ENCODE data around the gene CPLANE1.

- TF ChIP-seq SMC3 (IDR thresholded peaks at IDR 0.05; ENCODE audit: low read depth, low read length) (no peak), MAFK (IDR thresholded peaks at IDR 0.05; ENCODE audit: low read depth, low read length) (no peak), POLR2A (IDR thresholded peaks at IDR 0.05; ENCODE audit: low read depth, low read length) (no peak), CTCF (conservative IDR thresholded peaks at IDR 0.05; ENCODE audit: low read depth, low read length) (no peak), MAZ (IDR thresholded peaks at IDR 0.05; ENCODE audit: borderline replicate concordance, low read depth, low read length) (no peak), CEBPB (IDR thresholded peaks at IDR 0.05; ENCODE audit: low read depth, low read length) (no peak), USF2 (IDR thresholded peaks at IDR 0.05; ENCODE audit: low read depth, low read length) (no peak), RAD21 (IDR thresholded peaks at IDR 0.05; ENCODE audit: low read length) (no peak), BHLHE40 (IDR thresholded peaks at IDR 0.05; ENCODE audit: low read depth, low read length) (no peak), MXI1 (IDR thresholded peaks at IDR 0.05; ENCODE audit: borderline replicate concordance, low read depth, low read length) (no peak), RFX5 (IDR thresholded peaks at IDR 0.05; ENCODE audit: low read depth, low read length) (no peak)
Observed at GRCh38 chr5:37247036-37247435, 2.1 kb downstream of the CPLANE1 start.
